Measurements from ENCODE around the gene ST6GALNAC5. TPM values are rescaled to one million over a fixed set of nuclear protein-coding genes. Genes with fewer than 3 reads are reported as not detected.
A peak's percentile ranks its signal among the peaks of the same experiment; 100 is the strongest.

The ST6GALNAC5 gene
- total RNA-seq, 3 donors from 2014 or later = 0.48 to 53.4 (median 15.4) TPM

DNA sequence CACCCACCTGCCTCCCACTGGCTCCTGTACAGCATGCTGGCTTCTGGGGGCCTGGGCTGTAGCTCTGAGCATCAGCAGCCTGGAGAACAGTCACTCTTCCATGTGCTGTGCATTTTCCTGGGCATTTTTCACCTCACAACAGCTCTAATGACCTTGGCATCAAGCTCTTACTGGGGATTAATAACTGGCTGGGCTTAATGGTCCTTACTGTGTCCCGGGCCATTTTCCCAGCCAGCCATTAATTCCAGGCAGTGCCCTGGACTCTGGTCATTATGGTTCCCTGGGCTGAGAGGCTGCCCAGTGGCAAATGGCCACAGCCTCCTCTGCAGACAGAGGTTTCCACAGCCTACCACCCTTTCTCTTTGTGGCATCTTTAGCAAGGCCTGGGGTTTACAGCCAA, 171.8 kb downstream of the ST6GALNAC5 start:
- H3K9me3 ChIP-seq = no peaks in the 10 kb centered on the region
- H3K27ac ChIP-seq = no peak overlapping the region
- no peak for DNase-seq (ENCODE audit: low spot score in 2 of 2)
- H3K4me1 ChIP-seq = no peaks in the 10 kb centered on the region
- no peak for TF ChIP-seq POLR2A (IDR thresholded peaks at IDR 0.05)
- TF ChIP-seq, protein P1, sequence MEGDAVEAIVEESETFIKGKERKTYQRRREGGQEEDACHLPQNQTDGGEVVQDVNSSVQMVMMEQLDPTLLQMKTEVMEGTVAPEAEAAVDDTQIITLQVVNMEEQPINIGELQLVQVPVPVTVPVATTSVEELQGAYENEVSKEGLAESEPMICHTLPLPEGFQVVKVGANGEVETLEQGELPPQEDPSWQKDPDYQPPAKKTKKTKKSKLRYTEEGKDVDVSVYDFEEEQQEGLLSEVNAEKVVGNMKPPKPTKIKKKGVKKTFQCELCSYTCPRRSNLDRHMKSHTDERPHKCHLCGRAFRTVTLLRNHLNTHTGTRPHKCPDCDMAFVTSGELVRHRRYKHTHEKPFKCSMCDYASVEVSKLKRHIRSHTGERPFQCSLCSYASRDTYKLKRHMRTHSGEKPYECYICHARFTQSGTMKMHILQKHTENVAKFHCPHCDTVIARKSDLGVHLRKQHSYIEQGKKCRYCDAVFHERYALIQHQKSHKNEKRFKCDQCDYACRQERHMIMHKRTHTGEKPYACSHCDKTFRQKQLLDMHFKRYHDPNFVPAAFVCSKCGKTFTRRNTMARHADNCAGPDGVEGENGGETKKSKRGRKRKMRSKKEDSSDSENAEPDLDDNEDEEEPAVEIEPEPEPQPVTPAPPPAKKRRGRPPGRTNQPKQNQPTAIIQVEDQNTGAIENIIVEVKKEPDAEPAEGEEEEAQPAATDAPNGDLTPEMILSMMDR (IDR thresholded peaks at IDR 0.05) = no peak
- no peak for TF ChIP-seq POLR2AphosphoS5 (IDR thresholded peaks at IDR 0.05)
- no peaks in the 10 kb centered on the region for H3K36me3 ChIP-seq
- no peak overlapping the region for H3K4me3 ChIP-seq
- H3K27me3 ChIP-seq = no peaks in the 10 kb centered on the region
- intact Hi-C loops (cut with DNase I; ENCODE audit: low total_unique reads) = no loop called here

DNA sequence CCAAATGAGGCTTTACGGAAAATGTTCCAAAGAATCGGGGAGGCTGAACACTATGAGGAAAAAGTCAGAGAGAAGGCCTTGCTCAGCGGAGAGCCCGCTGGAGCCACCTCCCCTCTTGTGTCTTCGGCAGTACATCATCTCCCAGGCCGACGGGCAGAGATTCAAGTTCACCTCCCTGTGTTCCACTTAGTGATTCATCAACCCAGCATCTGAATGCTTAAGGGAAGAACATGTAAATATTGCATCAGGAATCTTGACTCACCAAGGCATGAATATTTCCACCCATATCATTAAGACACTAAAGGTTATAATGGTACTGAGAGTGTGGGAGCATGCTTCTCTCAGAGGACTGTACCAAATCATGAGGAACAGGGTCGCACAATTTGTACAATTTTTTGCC, 172.5 kb downstream of the ST6GALNAC5 start:
- TF ChIP-seq, protein P1 (IDR thresholded peaks at IDR 0.05) = no peak
- no peak for TF ChIP-seq POLR2AphosphoS5 (IDR thresholded peaks at IDR 0.05)
- TF ChIP-seq POLR2A (IDR thresholded peaks at IDR 0.05) = no peak
- Histone ChIP-seq H3K9me3 (no peaks in the 10 kb centered on the region), H3K36me3 (no peaks in the 10 kb centered on the region), H3K4me3 (no peak overlapping the region), H3K27me3 (no peaks in the 10 kb centered on the region), H3K4me1 (no peaks in the 10 kb centered on the region), H3K27ac (no peak overlapping the region)
- intact Hi-C loops (cut with DNase I; ENCODE audit: low total_unique reads) = no loop called here
- DNase-seq (ENCODE audit: low spot score in 2 of 2) = peak in 1 of 2 donors; percentile 23

DNA sequence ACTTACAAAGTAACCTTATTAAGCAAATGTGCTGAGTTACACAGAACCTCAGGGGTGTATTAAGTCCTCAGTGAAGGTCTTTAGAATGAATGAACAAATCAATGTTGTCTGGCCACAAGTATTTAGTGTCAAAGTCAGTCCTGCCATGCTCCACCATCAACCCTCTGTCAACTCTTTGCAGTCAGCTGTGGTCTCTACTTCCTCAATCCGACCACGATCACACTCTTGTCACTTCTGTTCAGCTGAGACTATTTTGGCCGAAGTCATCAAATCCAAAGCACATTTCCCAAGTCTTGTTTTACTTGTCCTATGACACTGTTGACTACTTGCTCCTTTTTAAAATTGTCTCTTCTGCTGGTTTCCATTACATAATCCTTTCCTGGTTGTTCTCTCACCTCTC, 173.5 kb downstream of the ST6GALNAC5 start:
- no peak for DNase-seq (ENCODE audit: low spot score in 2 of 2)
- Histone ChIP-seq H3K4me3 (no peak overlapping the region), H3K36me3 (no peaks in the 10 kb centered on the region), H3K27ac (no peak overlapping the region), H3K27me3 (no peaks in the 10 kb centered on the region), H3K4me1 (no peaks in the 10 kb centered on the region), H3K9me3 (no peaks in the 10 kb centered on the region)
- no peak for TF ChIP-seq POLR2A (IDR thresholded peaks at IDR 0.05)
- TF ChIP-seq, protein P1 (IDR thresholded peaks at IDR 0.05) = no peak
- TF ChIP-seq POLR2AphosphoS5 (IDR thresholded peaks at IDR 0.05) = no peak
- intact Hi-C loops (cut with DNase I; ENCODE audit: low total_unique reads) = no loop called here

DNA sequence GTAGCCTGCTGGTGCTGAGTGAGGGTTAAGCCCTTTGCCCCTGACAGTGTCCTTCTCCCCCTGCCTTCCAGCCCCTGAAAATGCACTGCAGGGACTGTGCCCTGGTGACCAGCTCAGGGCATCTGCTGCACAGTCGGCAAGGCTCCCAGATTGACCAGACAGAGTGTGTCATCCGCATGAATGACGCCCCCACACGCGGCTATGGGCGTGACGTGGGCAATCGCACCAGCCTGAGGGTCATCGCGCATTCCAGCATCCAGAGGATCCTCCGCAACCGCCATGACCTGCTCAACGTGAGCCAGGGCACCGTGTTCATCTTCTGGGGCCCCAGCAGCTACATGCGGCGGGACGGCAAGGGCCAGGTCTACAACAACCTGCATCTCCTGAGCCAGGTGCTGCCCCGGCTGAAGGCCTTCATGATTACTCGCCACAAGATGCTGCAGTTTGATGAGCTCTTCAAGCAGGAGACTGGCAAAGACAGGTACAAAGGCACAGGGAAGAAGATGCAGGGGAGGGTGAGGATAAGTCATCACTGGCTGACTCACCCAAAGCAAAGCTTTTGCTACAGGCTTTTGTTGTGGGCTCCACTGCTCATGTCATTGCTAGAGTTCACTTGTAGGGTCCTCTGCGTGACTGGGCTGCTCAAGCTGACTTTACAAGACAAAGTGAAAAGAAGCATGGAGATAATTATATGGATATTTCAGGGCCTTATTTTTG, 177.0 kb downstream of the ST6GALNAC5 start:
- Histone ChIP-seq H3K36me3 (no peaks in the 10 kb centered on the region), H3K27me3 (no peaks in the 10 kb centered on the region), H3K4me3 (no peak overlapping the region), H3K27ac (no peak overlapping the region), H3K9me3 (no peaks in the 10 kb centered on the region), H3K4me1 (no peaks in the 10 kb centered on the region)
- TF ChIP-seq, protein P1 (IDR thresholded peaks at IDR 0.05) = no peak
- DNase-seq (ENCODE audit: low spot score in 2 of 2) = no peak
- intact Hi-C loops (cut with DNase I; ENCODE audit: low total_unique reads) = no loop called here

DNA sequence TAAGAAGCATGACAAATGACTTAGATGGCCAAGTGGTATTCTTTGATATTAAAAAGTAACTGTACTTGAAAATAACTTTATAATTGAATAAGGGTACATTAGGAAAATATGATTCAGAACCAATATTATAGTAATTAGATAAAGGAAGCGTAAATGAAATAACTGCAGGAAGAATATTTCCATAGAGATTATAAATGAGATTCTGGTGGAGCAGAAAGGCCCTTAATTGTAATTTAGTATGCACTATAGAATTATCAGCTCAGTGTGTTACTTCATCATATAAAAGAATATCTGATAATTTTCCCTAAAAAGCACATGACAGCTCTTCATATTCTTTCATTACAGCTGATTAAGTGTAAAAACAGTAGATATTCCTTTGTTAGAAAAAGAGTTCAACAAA, 180.3 kb downstream of the ST6GALNAC5 start:
- Histone ChIP-seq H3K4me1 (no peaks in the 10 kb centered on the region), H3K9me3 (no peaks in the 10 kb centered on the region), H3K36me3 (no peaks in the 10 kb centered on the region), H3K27me3 (no peaks in the 10 kb centered on the region), H3K4me3 (no peak overlapping the region), H3K27ac (no peak overlapping the region)
- no peak for DNase-seq (ENCODE audit: low spot score in 2 of 2)
- intact Hi-C loops (cut with DNase I; ENCODE audit: low total_unique reads) = no loop called here
- TF ChIP-seq, protein P1 (IDR thresholded peaks at IDR 0.05) = no peak
- TF ChIP-seq POLR2A (IDR thresholded peaks at IDR 0.05) (no peak), POLR2AphosphoS5 (IDR thresholded peaks at IDR 0.05) (no peak)

Data from breast epithelium (tissue), 4 donors.